Small intestine (tissue), 7 donors: ENCODE data around the gene NEMP1. TPM values are rescaled to one million over a fixed set of nuclear protein-coding genes. Genes with fewer than 3 reads are reported as not detected.

ENCODE experiments used
- DNase-seq, 2 donors: peaks; one replicate each; pipeline versions ENCODE4 v3.0.0 to v3.0.0-alpha.2; 2013
- FAIRE-seq: peaks from 2 replicates; lab custom pipeline; 2012; peaks lifted over from hg19 to GRCh38; lab: Jason Lieb, UNC
- H3K27ac ChIP-seq, 3 donors: one replicate each; pipeline ENCODE4 v1.5.1; 2013; ENCODE audit warnings: low read length in 2 of 3, mild to moderate bottlenecking in 2 of 3, control low read depth in 1 of 3, inconsistent platforms in 1 of 3, low read depth in 1 of 3, moderate library complexity in 1 of 3
- H3K27me3 ChIP-seq, 3 donors: one replicate each; pipeline ENCODE4 v1.6.1; 2013; ENCODE audit warnings: low read length in 3 of 3, inconsistent platforms in 1 of 3; ENCODE audit not compliant: control insufficient read depth in 3 of 3, insufficient read depth in 3 of 3
- H3K36me3 ChIP-seq, 3 donors: one replicate each; pipeline ENCODE4 v1.6.1; 2013; ENCODE audit warnings: low read length in 3 of 3, inconsistent platforms in 1 of 3, low read depth in 1 of 3, mild to moderate bottlenecking in 1 of 3, moderate library complexity in 1 of 3; ENCODE audit not compliant: control insufficient read depth in 3 of 3, insufficient read depth in 2 of 3
- H3K4me1 ChIP-seq, 3 donors: one replicate each; pipeline ENCODE4 v1.6.1; 2013; ENCODE audit warnings: low read length in 2 of 3, inconsistent platforms in 1 of 3, low read depth in 1 of 3, mild to moderate bottlenecking in 1 of 3, moderate library complexity in 1 of 3; ENCODE audit not compliant: control insufficient read depth in 3 of 3, insufficient read depth in 2 of 3
- H3K4me3 ChIP-seq, 3 donors: one replicate each; pipeline ENCODE4 v1.5.1; 2013; ENCODE audit warnings: low read length in 3 of 3, control low read depth in 1 of 3, inconsistent platforms in 1 of 3, low read depth in 1 of 3, mild to moderate bottlenecking in 1 of 3, moderate library complexity in 1 of 3
- H3K9me3 ChIP-seq, 2 donors: one replicate each; pipeline ENCODE4 v1.6.1; 2013; ENCODE audit warnings: low read depth in 1 of 2, low read length in 1 of 2; ENCODE audit not compliant: control insufficient read depth in 2 of 2, insufficient read depth in 1 of 2
- WGBS, 3 donors: extraction: QIAGEN DNeasy Blood & Tissue Kit; methylation state at CpG; one replicate each; pipeline ENCODE4 v1.1.7; 2013; 5-methylcytosine and 5-hydroxymethylcytosine counted together
- polyA plus RNA-seq, 4 donors: library from polyadenylated mRNA; stranded (reverse) in 3 of 4; unstranded in 1 of 4; fragments of 200-250 nt in 3 of 4; fragments of 120-200 nt in 1 of 4; gene quantifications; one replicate each; pipeline versions ENCODE4 v1.2.1 to v1.2.3, GENCODE V29; 2013
- donor health status: healthy with polysubstance abuse.
- donor health status: control.
- donor health status: control.
- donor health status: Bipolar disorder and iron deficiency.
- donor health status: healthy.

NEMP1 gene
- polyA plus RNA-seq, 4 donors = 0.45 to 11.6 (median 2.1) TPM

DNA sequence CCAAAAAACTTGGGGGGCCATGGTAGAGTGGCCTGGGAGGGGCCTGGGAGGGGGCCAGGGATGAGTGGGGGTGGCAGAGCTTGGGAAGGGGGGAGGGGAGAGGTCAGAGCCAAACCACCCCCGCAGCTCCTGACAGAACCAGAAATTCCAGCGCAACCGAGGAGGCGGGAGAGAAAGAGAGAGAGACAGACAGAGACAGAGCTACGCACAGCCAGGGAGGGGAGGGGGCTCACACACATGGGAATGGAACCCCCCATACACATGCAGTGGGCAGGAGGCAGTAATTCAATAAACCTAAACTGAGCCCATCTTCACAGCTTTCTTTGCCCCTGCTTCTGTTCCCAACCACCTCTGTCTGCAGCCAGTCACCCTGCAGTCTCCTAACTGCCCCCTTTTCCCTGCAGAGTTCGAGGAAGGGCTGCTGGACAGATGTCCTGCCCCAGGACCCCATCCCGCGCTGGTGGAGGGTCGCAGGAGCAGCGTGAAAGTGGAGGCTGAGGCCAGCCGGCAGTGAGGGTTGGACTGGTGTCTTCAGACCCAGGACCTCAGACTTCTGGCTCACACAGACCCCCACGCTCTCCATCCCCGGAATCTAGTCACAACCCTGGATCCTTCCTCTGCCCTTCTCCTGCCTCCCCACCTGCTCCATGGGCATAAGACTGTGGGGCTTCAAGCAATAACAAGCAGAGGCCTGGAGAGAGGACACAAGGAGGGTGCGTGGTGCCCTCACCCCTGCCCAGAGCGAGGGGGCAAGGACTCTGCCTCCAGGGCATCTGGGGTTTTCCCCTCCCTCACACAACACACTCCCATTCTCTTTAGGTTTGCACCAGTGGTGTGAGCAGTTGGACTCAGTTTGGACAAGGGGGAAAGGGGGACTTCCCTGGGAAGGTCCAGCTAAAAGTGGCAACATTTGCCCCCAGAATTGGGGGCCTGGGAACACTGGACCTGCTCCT, 15.9 kb upstream of the NEMP1 start:
- FAIRE-seq = no peak
- H3K4me1 ChIP-seq = peaks cover 0 to 17% (median 0%) of the 10 kb centered on the region in 3 donors
- 54 to 77% (median 68%) methylated on average over 13 to 15 of the region's 15 CpGs for WGBS, 3 donors
- peaks cover 2 to 85% (median 19%) of the 10 kb centered on the region in 3 donors for H3K36me3 ChIP-seq
- H3K4me3 ChIP-seq = no peak overlapping the region
- DNase-seq = no peak
- H3K27ac ChIP-seq = peak overlapping the region in 2 of 3 donors; percentile 17 to 78
- no peaks in the 10 kb centered on the region for H3K27me3 ChIP-seq
- H3K9me3 ChIP-seq = no peaks in the 10 kb centered on the region

DNA sequence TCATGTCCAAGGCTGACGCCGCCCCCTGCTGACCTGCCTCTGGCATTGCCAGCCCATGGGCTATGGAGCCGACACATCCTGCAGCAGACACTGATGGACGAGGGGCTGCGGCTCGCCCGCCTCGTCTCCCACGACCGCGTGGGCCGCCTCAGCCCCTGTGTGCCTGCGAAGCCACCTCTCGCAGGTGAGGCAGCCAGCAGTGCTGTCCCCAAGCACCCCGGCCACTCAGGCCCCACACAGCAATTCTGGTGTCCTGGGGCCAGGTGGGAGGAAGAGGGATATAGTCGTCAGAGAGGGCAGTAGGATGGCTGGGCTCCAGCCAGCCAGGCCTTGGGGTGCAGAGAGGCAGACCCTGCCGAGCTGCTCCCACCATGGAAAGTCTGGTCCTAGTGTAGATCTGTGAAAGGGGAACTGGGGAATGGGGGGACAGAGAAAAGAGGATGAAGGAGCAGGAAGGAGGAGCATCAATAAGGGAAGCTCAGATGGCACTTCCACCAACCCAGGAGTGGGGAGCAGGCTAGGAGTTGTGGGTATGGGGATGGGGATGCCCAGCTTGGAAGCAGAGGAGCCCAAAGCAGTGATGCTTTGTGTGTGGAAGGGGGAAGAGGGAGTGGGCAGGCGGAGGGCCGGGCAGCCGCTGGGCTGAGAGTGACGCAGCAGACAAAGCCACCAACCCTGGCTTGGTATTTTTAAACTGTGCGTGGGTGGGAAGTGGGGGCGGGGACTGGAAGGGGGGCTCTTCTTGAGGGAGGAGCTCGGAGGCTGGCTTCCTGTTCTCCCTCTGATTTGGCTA, 15.0 kb upstream of the NEMP1 start:
- Histone ChIP-seq H3K36me3 (peaks cover 2 to 76% (median 15%) of the 10 kb centered on the region in 3 donors), H3K9me3 (no peaks in the 10 kb centered on the region), H3K27ac (peak overlapping the region in 2 of 3 donors; percentile 57 to 69), H3K4me1 (peaks cover 0 to 17% (median 0%) of the 10 kb centered on the region in 3 donors), H3K4me3 (no peak overlapping the region), H3K27me3 (no peaks in the 10 kb centered on the region)
- WGBS, 3 donors = 44 to 73% (median 61%) methylated on average over 22 to 24 of the region's 24 CpGs
- DNase-seq (no peak), FAIRE-seq (no peak)

DNA sequence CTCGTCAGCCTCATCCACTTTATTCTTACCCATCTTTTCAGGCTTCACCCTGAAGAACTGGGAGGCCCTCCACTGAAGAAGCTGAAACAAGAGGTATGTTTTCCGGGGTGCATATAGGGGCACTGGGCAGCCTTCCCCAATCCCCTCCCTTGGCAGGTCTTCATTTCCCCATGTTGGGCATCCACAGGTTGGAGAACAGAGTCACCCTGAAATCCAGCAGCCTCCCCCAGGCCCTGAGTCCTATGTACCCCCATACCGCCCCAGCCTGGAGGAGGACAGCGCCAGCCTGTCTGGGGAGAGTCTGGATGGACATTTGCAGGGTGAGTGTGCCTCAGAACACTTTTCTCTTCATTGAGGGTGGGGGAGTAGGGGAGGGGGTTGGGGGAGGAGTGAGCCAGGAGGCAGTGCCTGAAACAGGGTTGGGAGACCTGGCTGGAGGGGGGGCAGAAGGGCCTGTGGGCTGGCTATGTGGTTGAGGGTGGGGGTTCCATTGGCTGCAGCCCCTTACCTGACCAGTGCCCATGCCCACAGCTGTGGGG, 14.4 kb upstream of the NEMP1 start:
- Histone ChIP-seq H3K9me3 (no peaks in the 10 kb centered on the region), H3K4me3 (no peak overlapping the region), H3K36me3 (peaks cover 0 to 73% (median 12%) of the 10 kb centered on the region in 3 donors), H3K4me1 (peaks cover 0 to 21% (median 0%) of the 10 kb centered on the region in 3 donors), H3K27me3 (no peaks in the 10 kb centered on the region), H3K27ac (peak overlapping the region in 1 of 3 donors; percentile 21)
- DNase-seq (no peak), FAIRE-seq (no peak)
- WGBS, 3 donors = 83 to 87% (median 86%) methylated on average over 4 of the region's 4 CpGs

DNA sequence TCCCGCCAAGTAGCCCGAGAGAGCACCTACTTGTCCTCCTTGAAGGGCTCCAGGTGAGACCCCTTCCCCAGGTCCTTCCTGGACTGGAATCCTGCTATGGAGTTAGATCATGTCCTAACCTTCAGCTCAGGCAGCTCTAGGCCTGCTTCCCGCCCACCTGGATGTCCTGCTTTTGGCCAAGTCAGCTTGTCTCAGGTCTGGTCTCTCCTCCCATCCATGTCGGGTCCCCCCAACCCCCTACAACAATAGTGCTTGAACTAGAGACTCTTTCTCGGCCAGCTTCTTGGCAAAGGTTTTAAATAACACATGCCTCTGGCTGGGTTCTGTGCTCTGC, 13.9 kb upstream of the NEMP1 start:
- Histone ChIP-seq H3K36me3 (peaks cover 0 to 70% (median 9%) of the 10 kb centered on the region in 3 donors), H3K9me3 (no peaks in the 10 kb centered on the region), H3K4me1 (peaks cover 0 to 21% (median 0%) of the 10 kb centered on the region in 3 donors), H3K4me3 (no peak overlapping the region), H3K27me3 (no peaks in the 10 kb centered on the region), H3K27ac (peak overlapping the region in 1 of 3 donors; percentile 21)
- FAIRE-seq (no peak), DNase-seq (no peak)
- 77 to 85% (median 84%) methylated on average over 5 of the region's 5 CpGs for WGBS, 3 donors

DNA sequence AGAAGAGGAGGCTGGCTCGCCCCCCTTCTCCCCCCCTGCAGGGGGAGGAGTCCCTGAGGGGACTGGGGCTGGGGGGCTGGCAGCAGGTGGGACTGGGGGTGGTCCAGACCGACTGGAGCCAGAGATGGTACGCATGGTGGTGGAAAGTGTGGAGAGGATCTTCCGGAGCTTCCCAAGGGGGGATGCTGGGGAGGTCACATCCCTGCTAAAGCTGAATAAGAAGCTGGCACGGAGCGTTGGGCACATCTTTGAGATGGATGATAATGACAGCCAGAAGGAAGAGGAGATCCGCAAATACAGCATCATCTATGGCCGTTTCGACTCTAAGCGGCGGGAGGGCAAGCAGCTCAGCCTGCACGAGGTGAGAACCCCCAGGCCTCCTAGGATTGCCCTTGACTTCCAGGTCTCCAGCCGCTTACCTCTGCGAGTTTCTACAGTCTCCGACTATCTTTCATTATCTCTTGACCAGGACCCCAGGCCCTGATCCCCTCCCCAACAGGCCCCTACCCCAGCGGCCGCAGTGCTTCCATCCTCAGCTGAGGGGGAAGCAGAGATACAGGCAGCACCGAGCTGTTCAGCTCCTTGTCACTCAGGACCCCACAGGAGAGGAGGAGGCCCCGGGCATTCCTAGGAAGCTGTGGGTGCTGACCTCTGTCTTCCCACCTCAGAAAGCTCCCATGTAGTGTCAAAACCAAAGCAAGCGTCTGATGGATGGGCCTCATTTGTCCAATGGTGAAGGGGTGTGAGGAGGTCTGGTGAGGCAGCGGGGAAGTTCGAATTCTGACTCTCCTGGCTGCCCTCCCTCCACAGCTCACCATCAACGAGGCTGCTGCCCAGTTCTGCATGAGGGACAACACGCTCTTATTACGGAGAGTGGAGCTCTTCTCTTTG, 13.3 kb upstream of the NEMP1 start:
- no peak for FAIRE-seq
- no peak overlapping the region for H3K4me3 ChIP-seq
- peaks cover 0 to 16% (median 0%) of the 10 kb centered on the region in 3 donors for H3K4me1 ChIP-seq
- 79 to 86% (median 85%) methylated on average over 25 of the region's 25 CpGs for WGBS, 3 donors
- H3K9me3 ChIP-seq = no peaks in the 10 kb centered on the region
- H3K36me3 ChIP-seq = peaks cover 0 to 65% (median 7%) of the 10 kb centered on the region in 3 donors
- DNase-seq = no peak
- H3K27me3 ChIP-seq = no peaks in the 10 kb centered on the region
- no peak overlapping the region for H3K27ac ChIP-seq

DNA sequence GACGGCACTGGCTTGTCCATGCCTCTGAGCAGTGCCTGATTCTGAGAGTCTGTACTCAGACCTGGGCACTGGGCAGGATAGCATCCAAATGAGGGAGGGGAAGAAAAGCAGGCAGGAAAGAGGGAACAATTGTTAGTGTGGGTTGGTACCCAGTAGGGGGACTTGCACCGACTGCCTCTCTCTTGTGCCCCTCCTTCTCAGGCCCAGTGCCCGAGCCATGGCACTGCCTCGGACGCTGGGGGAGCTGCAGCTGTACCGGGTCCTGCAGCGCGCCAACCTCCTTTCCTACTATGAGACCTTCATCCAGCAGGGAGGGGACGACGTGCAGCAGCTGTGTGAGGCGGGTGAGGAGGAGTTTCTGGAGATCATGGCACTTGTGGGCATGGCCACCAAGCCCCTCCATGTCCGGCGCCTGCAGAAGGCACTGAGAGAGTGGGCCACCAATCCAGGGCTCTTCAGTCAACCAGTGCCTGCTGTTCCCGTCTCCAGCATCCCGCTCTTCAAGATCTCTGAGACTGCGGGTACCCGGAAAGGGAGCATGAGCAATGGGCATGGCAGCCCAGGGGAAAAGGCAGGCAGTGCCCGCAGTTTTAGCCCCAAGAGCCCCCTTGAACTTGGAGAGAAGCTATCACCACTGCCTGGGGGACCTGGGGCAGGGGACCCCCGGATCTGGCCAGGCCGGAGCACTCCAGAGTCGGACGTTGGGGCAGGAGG, 12.5 kb upstream of the NEMP1 start:
- no peaks in the 10 kb centered on the region for H3K9me3 ChIP-seq
- H3K27ac ChIP-seq = no peak overlapping the region
- no peaks in the 10 kb centered on the region for H3K27me3 ChIP-seq
- H3K4me1 ChIP-seq = peaks cover 0 to 21% (median 0%) of the 10 kb centered on the region in 3 donors
- peaks cover 0 to 57% (median 2%) of the 10 kb centered on the region in 3 donors for H3K36me3 ChIP-seq
- no peak for FAIRE-seq
- H3K4me3 ChIP-seq = peak overlapping the region in 1 of 3 donors; percentile 76
- 72 to 88% (median 80%) methylated on average over 22 of the region's 22 CpGs for WGBS, 3 donors
- DNase-seq = no peak

DNA sequence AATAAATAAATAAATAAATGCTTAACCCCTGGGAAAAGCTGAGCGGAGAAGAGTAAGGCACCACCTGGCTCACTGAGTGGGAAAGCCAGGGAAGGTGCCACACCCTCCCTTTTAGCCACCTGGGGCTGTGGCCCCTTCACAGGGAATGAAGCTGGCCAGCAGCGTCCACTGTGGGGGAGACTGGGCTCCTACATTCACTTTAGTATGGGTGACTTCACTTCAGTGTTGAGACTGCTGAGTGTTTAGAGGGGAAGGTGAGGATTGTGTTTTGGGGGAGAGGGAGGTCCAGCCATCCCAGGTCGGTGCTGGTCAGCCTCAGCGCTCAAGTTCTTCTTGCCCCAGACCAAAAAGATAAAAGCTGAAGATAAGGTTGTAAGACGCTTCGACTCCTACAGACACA, 11.9 kb upstream of the NEMP1 start:
- 66 to 78% (median 74%) methylated on average over 6 of the region's 6 CpGs for WGBS, 3 donors
- H3K27ac ChIP-seq = peak overlapping the region in 1 of 3 donors; percentile 26
- no peak for DNase-seq
- FAIRE-seq = no peak
- H3K27me3 ChIP-seq = no peaks in the 10 kb centered on the region
- H3K9me3 ChIP-seq = no peaks in the 10 kb centered on the region
- peaks cover 0 to 27% (median 0%) of the 10 kb centered on the region in 3 donors for H3K4me1 ChIP-seq
- H3K4me3 ChIP-seq = peak overlapping the region in 2 of 3 donors; percentile 10 to 76
- peaks cover 0 to 52% (median 2%) of the 10 kb centered on the region in 3 donors for H3K36me3 ChIP-seq
